HTERT RPE-1 (cell line): ENCODE measurements around the gene POM121C.
"Not testable (repeated sequence)": the region's sequence is repeated elsewhere in the genome, so short reads cannot be mapped to it uniquely, and the experiment has no call there.

ENCODE experiments used
- in situ Hi-C: fragments of 300-500 bp; cut with MboI; formaldehyde crosslinking; loops from 4 replicates; pipeline ENCODE4 v1.14.3; 2020; ENCODE audit warnings: low sequenced_read_pairs

The POM121C gene

GRCh38 chr7:75397865-75398264 lies 88.2 kb downstream of the POM121C start:
- in situ Hi-C loops: not testable (repeated sequence)

DNA sequence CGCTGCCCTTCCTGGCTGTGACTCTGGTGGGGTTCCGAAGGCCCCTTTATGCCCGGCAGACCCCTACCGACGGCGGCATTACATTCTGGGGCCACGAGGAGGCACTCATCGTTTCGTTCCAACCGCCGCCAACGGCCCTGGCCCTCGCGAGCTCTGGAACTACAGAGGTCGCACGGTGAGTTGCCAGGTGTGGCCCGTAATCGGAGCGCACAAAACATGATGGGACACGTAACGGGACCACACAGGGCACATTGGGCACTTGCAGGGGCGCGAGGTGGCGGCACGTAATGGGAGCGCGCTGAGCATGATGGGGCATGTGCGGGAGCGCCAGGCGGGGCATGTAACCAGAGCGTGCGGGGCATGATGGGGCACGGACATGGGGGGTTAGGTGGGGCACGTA lies 90.8 kb downstream of the POM121C start, which contains the start of gene TRIM73:
Gene TRIM73 (plus strand): TSS at position 301 of the 400 bp plus-strand sequence. CDS start 3,305 bp downstream, outside the sequence.
- in situ Hi-C loops: not testable (repeated sequence)

GRCh38 chr7:75393194-75393593 lies 92.9 kb downstream of the POM121C start:
- in situ Hi-C loops: not testable (repeated sequence)

GRCh38 chr7:75374519-75375317 lies 111.4 kb downstream of the POM121C start:
- in situ Hi-C loops: not testable (repeated sequence)

DNA sequence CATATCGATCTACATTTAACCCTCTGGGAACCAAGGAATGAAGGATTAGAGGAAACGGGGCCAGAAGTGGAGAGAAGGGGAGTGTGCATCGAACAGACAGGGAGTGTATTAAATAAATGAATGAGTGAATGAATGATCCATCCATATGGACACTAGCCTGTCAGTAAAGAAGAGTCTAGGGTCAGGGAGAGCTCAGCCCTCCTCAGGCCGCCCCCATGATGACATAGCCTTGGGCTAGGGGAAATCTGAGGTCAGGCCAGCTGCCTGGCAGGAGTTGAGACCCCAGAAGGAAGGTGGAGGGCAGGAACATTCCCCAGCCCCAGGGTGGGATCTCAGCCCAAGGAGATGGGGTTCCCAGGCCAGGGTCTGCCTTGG lies 112.0 kb downstream of the POM121C start:
- in situ Hi-C loops: not testable (repeated sequence)

DNA sequence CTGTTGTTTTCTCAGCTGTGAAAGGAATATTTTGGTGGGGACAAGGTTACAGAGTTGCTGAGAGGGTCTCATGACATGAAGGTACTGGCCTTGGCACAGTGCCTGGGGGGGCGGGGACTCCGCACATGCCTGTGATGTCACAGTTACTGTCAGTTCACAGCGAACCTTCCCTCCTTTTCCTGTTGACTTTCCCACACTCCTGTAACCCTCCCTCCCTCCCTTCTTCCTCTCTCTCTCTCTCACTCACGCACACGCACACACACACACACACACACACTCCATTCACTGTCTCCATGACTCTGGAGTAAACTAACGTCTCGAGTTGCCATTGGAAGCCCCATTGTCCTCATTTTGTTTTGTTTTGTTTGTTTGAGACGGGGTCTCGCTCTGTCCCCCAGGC lies 118.8 kb downstream of the POM121C start:
- in situ Hi-C loops: not testable (repeated sequence)
